Brain microvascular endothelial cell (primary cell): Measurements from ENCODE around the gene PARP9.
A peak's percentile ranks its signal among the peaks of the same experiment; 100 is the strongest.
"Not testable (repeated sequence)": the region's sequence is repeated elsewhere in the genome, so short reads cannot be mapped to it uniquely, and the experiment has no call there.

Experiments
- DNase-seq: peaks from one replicate; pipeline ENCODE4 v3.0.0-alpha.2; 2020
- H3K27ac ChIP-seq: fragments of 250-450 bp; sonication (Bioruptor Pico); 2 replicates; pipeline ENCODE4 v1.5.1; 2020; ENCODE audit warnings: mild to moderate bottlenecking, moderate library complexity
- H3K27me3 ChIP-seq: fragments of 250-450 bp; sonication (Bioruptor Pico); replicated peaks from 2 replicates; pipeline ENCODE4 v1.5.1; 2020; ENCODE audit warnings: mild to moderate bottlenecking
- H3K36me3 ChIP-seq: fragments of 250-450 bp; sonication (Bioruptor Pico); replicated peaks from 2 replicates; pipeline ENCODE4 v1.5.1; 2020; ENCODE audit warnings: mild to moderate bottlenecking
- H3K4me3 ChIP-seq: 2 replicates; pipeline ENCODE4 v1.5.1; 2011; ENCODE audit warnings: low read depth, mild to moderate bottlenecking, control low read depth, low read length, moderate library complexity
- in situ Hi-C: cut with HindIII; loops from 2 replicates; pipeline ENCODE4 v1.10.0; 2017; ENCODE audit warnings: low sequenced_read_pairs, low pct_ligation_motif_present
- TF ChIP-seq, protein P1 (sequence below): IDR thresholded peaks from 2 replicates; pipeline ENCODE4 v1.5.1; 2011; ENCODE audit warnings: low read depth, mild to moderate bottlenecking, moderate library complexity, low read length, control low read depth, inconsistent platforms; ENCODE audit errors: missing control alignments

Gene PARP9

DNA sequence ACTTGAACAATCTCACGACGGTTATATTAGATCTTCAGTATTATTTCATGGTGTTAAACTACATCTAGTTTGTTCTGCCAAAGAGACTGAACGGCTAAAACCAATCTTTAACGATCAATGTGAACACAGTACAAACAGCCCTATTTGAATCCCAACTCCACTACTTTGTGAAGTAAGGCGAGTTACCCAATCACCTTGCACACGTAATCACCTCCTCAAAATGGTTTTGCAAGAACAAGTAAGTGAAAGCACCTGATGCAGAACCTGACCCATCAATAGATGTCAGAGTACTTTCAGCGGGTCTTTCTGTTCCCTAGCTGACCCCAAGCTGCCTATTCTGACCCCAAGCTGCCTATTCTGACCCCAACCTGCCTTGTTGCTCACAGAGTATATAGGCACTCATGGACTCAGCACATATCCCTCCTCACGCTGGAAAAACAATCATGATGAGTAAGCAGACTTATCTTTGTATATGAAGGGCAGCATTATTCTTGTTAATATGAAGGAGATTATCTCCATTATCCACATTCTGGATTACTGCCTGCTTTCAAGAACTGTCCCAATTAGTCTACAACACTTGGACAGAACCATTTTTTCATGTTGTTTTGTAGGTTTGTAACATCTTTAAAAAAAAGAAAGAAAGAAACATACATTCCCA is 53.1 kb downstream of the PARP9 start:
- peak; percentile 15 for DNase-seq
- TF ChIP-seq, protein P1, sequence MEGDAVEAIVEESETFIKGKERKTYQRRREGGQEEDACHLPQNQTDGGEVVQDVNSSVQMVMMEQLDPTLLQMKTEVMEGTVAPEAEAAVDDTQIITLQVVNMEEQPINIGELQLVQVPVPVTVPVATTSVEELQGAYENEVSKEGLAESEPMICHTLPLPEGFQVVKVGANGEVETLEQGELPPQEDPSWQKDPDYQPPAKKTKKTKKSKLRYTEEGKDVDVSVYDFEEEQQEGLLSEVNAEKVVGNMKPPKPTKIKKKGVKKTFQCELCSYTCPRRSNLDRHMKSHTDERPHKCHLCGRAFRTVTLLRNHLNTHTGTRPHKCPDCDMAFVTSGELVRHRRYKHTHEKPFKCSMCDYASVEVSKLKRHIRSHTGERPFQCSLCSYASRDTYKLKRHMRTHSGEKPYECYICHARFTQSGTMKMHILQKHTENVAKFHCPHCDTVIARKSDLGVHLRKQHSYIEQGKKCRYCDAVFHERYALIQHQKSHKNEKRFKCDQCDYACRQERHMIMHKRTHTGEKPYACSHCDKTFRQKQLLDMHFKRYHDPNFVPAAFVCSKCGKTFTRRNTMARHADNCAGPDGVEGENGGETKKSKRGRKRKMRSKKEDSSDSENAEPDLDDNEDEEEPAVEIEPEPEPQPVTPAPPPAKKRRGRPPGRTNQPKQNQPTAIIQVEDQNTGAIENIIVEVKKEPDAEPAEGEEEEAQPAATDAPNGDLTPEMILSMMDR = no peak
- H3K4me3 ChIP-seq = no peak overlapping the region
- no peaks in the 10 kb centered on the region for H3K36me3 ChIP-seq
- in situ Hi-C loops = no loop called here
- H3K27ac ChIP-seq = no peak overlapping the region
- no peaks in the 10 kb centered on the region for H3K27me3 ChIP-seq

DNA sequence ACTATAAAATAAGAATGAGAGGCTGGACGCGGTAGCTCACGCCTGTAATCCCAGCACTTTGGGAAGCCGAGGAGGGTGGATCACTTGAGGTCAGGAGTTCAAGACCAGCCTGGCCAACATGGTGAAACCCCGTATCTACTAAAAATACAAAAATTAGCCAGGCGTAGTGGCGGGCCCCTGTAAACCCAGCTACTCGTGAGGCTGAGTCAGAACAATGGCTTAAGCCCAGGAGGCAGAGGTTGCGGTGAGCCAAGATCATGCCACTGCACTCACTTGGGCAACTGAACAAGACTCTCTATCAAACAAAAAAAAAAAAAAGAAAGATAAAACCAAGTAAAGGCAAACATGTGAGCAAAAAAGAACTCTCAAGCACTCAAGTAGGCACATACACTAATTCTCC is 55.2 kb downstream of the PARP9 start:
- in situ Hi-C loops, DNase-seq, H3K27me3 ChIP-seq, H3K27ac ChIP-seq, H3K4me3 ChIP-seq, H3K36me3 ChIP-seq: not testable (repeated sequence)

DNA sequence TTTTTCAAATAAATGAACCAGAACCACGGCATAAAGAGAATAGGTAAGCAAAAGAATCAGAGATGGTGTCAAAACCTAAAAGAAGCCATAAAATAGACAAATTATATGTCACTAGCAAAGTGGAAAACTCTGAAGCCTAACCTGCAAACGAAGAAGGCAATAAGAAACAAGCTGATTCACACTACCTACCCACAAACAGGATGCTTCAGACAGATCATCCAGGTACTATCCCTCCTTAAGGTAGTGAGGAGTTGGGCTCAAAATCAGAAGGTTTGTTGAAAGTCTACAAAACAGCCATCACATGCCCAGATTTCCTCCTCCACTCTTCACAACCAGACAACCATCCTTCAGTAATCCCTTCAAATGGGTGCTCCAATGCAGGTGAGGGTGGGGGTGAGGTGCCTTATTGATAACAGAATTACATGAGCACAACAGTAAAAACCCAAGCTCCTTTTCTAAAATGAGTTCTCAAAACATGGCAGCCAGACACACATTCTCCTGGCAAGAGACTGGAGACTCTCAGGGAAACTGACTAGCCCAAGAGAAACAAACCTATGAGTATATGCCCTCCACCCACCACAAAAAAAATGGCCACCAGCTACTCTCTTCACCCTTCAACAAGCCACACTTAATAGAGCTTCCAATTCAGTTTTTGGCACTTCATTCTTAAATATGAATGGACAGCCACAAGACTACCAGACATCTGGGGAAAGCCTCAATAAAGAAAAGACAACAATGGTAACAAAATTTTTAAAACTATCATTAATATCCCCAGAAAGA is 55.8 kb downstream of the PARP9 start:
- Histone ChIP-seq H3K36me3 (no peaks in the 10 kb centered on the region), H3K27me3 (no peaks in the 10 kb centered on the region), H3K4me3 (no peak overlapping the region), H3K27ac (no peak overlapping the region)
- in situ Hi-C loops = no loop called here
- TF ChIP-seq, protein P1 = no peak
- DNase-seq = no peak

DNA sequence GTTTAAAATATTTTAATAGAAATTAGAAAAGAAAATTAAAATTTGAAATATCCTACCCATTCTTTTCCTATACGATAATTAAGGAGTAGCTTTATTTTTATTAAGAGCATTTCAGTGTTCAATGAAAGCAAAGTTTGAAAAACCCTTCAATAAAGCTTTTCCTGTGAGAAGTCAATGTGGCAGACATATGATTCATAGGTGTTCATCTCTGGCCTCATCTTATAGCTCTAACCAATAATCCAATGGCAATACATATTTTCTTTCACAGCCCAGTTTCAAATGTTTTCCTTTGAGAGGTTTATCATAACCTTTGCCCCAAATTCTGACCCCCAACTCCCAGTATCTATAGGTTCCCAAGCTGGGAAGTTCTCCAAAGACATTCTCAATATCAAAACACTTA is 57.6 kb downstream of the PARP9 start:
- no peaks in the 10 kb centered on the region for H3K36me3 ChIP-seq

DNA sequence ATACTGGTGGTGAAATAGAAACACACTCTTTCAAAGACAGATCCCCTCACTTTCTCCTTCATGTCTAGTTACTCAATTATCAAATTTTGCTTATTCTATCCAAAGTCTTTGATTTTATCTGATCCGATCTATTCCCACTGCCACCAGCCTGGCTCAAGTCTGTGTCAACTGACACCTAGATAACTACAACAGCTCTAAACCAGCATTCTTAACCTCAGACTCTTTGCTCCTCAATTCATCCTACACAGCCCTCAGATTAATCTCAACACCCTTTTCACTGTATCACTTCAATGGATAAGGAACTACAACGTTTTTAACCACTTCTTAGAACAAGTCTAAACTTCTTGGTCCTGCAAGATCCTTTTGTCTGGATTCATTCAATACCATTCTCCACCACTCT is 58.4 kb downstream of the PARP9 start:
- Histone ChIP-seq H3K4me3 (no peak overlapping the region), H3K36me3 (no peaks in the 10 kb centered on the region), H3K27ac (no peak overlapping the region), H3K27me3 (no peaks in the 10 kb centered on the region)
- no peak for DNase-seq
- TF ChIP-seq, protein P1 = no peak
- in situ Hi-C loops = no loop called here

More for the DNA sequence above, 57.6 kb downstream of the PARP9 start:
- H3K27ac ChIP-seq = no peak overlapping the region
- TF ChIP-seq, protein P1 = no peak
- H3K4me3 ChIP-seq = no peak overlapping the region
- in situ Hi-C loops = no loop called here
- no peak for DNase-seq
- H3K27me3 ChIP-seq = no peaks in the 10 kb centered on the region

DNA sequence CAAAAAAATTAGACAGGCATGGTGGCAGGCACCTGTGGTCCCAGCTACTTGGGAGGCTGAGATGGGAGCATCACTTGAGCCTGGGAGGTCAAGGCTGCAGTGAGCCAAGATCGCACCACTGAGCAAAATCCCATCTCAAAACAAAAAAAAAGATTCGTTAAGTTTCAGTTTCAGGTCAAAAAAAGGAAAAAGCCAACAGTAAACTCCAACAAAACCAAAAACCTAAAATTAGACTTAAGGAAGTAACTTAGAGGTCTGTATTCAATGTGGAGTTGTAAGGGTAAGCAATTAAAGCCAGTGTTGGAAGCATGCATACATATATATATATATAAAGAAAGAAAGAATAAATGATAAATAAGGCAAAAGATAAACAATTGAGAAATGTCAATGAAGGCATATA is 61.2 kb downstream of the PARP9 start:
- H3K4me3 ChIP-seq = no peak overlapping the region
- no peaks in the 10 kb centered on the region for H3K36me3 ChIP-seq
- DNase-seq = no peak
- TF ChIP-seq, protein P1 = no peak
- in situ Hi-C loops = no loop called here
- H3K27me3 ChIP-seq = no peaks in the 10 kb centered on the region
- H3K27ac ChIP-seq = no peak overlapping the region
